GM19238 (cell line): Measurements from ENCODE around the gene CDKL2.
"Not testable (repeated sequence)": the region's sequence is repeated elsewhere in the genome, so short reads cannot be mapped to it uniquely, and the experiment has no call there.

Experiments
- DNase-seq: peaks from one replicate; pipeline ENCODE4 v3.0.0; 2011; ENCODE audit warnings: low spot score; ENCODE audit not compliant: insufficient read length

The CDKL2 gene

DNA sequence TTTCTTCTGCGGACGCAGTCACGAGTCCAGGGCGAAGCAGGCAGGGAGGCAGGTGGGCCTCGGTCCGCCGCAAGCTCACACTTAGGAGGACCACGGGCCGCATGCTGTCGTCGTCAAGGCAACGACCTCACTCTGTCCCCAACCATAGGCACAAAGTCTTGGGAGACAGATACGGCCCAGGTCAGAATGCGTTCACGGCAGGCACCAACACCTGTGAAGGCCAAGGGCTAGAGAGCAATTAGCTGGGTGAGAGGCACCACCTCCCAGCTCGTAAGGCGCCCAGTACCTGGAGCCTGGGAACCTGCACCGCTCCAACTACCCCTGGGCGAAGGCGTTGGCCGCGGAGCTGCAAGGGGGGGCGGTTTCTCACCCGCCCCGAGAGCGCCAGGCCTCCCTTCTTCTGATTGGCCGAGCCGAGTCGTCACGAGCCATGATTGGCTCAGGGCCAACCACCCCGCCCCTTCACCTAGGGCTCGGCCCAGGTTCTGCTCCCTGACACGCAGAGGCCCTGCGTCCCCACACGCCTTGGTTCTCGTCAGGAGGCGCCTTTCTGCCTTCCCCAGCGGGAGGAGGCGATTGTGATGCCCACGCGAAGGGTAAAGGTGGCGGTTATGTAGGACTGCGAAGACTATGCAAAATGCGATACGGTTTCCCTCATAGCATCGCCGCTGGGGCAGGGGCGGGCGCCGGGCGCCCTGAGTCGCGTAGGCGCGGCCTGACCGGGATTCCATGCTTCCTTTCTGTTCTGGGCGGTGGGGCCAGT lies at the start of gene CDKL2:
CDKL2 (minus strand) TSS at position 355 of the 763 bp plus-strand sequence. CDS start 4,540 bp downstream, outside the sequence.
- DNase-seq = peak; percentile 83

DNA sequence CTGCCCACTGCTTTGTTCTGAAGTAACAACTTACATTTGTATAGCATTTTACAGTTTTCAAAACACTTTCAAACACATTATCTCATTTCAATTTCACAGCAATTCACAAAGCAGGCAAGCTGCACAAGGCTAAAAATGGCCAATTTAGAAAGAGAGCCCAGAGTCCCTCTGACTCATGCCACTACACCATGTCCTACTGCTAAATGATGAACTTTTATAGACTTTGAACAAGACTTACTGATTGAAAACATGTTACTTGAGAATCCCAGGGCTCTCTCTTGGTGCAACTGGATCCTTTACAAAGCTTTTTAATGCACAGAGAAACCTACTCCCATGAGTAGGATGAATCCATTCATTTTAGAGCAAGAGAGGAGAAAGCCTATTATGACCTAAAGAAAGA lies 48.6 kb upstream of the CDKL2 start:
- DNase-seq = no peak

- DNase-seq = no peak
Observed at GRCh38 chr4:75678473-75678872, 48.1 kb upstream of the CDKL2 start.

DNA sequence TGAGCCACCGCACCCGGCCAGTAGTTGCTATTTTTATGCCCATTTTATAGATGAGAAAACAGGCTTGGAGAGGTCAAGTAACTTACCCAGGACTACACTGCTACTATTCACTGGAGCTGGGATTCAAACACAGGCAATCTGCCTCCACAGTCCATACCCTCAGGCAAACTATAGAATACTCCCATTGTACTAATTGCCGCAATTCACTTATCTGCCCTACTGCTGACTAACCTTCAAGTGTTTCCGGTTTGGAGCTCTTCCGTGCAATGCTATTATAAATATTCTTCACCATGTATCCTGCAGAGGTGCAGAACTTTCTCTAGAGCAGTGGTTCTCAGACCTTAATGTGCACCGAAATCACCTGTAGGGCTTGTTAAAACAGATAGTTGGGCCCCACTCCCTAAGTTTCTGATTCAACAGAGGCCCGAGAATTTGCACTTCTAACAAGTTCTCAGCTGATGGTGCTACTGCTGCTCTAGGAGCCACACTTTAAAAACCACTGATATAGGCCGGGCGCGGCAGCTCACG lies 44.7 kb upstream of the CDKL2 start:
- DNase-seq = no peak

- no peak for DNase-seq
Observed at GRCh38 chr4:75673959-75674328, 43.6 kb upstream of the CDKL2 start.

- DNase-seq = peak; percentile 84
Observed at GRCh38 chr4:75673027-75673958, 43.0 kb upstream of the CDKL2 start, which contains the start of gene G3BP2. TSS of gene G3BP2 (minus strand) at chr4:75673411. CDS start at chr4:75662025, 11,386 bp downstream.

DNA sequence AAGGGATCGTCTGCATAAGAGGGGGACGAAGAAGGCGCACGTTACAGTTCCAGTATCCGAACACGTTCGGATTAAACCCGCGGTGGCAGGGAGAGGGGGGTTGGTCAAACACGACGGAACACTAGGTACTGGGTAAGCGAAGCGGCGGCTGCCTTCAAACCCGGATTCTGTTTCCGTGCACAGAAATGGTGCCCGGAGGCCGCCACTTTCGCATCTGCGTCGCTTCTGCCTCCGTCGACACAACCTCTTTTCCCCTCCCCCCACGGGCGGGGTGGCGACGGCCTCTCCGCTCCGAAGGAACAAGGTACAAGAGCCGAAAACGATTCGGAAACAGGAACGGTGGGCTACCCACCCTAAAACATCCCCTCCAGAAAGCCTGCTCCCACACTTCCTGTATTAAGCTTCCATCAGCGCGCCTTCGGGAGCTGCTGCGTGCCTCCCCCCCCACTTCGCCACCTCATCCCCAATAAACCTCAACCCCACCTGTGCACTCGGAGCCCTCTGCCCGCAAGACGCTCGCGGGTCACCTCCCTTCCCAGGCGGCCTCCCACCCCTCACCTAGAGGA lies 42.2 kb upstream of the CDKL2 start:
- peak; percentile 31 for DNase-seq

DNA sequence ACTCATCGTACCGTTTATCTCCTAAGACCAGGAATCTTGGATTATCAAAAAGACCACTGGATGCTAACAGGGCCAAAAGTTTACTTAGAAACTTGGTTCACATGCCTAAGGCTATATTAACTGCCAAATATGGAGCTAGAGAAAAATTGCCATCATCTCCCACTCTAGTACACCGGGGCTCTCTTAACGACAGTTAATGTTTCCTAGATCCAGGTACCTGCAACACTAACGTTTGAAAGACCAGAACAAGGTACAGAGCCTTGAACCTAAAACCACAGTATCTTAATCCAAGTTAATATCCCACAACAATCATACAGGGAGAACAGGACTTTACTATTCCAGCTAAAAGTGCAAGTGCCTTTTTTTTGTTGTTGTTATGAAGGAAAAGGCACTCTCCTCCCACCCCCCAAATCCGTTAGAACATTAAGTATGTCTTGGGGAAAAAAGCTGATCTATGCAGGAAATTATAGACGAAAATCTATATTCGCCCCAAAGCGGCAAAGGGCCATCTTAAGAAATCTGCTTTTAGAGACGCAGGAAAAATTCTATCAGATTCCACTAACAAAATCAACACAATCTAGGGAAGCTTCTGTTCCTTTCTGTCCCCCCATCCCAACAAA lies 41.6 kb upstream of the CDKL2 start:
- no peak for DNase-seq

DNA sequence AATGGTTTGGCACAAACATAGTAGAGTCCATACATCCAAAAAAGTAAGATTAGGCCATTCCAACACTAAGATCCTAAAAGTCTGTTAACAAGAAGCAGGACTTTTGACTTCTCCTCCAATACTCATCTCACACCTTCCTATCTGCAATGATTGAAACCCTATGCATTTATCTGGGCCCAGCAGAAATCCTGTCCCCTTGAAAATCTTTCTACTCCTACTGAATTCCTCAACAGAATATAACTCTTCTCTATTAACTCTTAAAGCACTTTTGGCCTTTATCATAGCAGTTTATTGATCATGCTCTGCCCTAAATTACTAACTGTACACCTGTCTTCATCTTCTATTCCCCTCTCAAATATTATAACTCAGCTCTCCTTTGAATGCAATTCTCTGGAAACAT lies 38.3 kb upstream of the CDKL2 start:
- DNase-seq = no peak

- DNase-seq = not testable (repeated sequence)
Observed at GRCh38 chr4:75667636-75668035, 37.3 kb upstream of the CDKL2 start.

DNA sequence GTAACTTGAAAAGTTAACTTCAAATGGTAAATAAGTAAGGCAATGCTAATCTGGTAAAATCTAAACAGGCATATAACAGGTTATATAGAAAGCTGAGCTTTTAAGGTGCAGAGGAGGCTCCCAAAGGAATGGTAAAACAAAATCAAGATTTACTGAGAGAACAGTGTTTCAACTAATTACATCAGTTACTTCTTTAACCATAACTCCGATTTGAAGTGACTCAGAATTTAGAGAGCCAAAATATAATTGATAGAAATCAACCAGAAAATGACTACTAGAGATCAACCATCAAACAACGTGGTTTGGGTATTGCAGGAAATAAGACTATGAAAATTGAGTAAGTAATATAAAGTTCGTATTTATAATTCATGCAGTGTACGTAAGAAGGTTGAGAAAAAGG lies 36.0 kb upstream of the CDKL2 start:
- DNase-seq = no peak

DNA sequence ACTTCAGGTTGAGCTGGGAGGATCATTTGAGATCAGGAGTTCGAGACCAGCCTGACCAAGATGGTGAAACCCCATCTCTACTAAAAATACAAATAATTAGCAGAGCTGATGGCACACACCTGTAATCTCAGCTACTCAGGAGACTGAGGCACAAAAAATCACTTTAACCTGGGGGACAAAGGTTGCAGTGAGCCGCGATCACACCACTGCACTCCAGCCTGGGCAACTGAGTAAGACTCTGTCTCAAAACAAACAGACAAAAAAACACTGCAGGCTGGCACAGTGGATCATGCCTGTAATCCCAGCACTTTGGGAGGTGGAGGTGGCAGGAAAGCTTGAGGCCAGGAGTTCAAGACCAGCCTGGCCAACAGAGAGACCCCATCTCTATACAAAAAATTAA lies 34.3 kb upstream of the CDKL2 start:
- DNase-seq = not testable (repeated sequence)

GRCh38 chr4:75662626-75663025 lies 32.3 kb upstream of the CDKL2 start:
- DNase-seq = no peak

DNA sequence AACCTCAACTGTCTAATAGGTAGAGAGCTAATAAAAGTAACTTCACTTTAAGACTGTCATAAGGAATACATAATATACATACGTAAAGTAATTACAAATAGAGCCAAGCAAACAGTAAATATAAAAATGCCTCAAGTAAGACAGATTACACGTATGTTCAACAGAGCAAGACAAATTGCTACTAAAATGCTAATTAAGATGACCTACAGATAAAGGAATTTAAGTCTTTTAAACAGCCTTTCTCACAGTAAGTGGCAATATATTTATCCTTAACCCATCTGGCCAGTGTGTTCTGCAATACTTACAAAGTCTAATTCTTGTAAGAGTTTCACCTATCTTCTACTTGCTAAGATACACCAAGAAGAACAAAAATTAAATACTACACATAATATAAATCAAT lies 30.2 kb upstream of the CDKL2 start:
- DNase-seq = no peak

DNA sequence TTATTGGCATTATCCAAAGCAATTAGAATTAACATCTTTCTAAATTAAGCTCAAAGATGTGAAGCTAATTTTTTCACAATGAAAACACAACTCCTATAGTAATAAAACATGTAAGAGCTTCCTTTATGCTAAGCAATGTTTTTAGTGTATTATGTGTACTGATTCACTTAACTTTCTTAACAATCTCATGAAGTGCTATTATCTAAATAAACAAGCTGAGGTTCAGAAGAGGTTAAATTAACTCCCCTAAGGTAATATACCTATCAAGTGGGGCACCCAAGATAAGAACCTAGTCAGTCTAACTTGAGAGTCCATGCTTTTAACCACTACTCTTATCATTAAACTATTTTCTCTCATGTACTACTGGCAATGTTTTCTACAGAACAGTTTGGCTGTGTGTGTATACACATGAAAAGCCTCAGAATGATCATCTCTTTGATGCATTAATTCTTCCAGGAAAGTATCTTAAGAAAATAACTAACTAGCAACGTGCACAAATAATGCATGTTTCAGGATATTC lies 29.2 kb upstream of the CDKL2 start:
- no peak for DNase-seq

DNA sequence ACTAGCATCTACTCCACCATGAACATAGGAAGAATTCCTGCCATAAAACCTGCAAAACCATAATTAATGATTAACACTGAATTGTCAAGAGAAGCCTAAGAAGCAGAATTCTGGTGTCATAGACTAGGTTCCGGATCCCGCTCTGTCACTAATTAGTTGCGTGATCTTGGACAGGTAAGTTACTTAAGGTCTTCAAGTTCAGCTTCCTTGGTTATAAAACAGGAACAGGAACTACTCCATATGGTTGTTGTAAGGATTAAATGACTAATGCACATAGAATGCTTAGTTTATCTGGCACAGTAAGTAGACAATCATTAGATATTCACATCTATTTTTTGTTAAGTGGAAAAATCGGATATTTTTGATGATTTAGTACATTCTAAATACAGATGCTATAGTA lies 28.5 kb upstream of the CDKL2 start:
- DNase-seq = no peak

- no peak for DNase-seq
Observed at GRCh38 chr4:75655562-75655961, 25.2 kb upstream of the CDKL2 start.

- no peak for DNase-seq
Observed at GRCh38 chr4:75654905-75655304, 24.6 kb upstream of the CDKL2 start.

DNA sequence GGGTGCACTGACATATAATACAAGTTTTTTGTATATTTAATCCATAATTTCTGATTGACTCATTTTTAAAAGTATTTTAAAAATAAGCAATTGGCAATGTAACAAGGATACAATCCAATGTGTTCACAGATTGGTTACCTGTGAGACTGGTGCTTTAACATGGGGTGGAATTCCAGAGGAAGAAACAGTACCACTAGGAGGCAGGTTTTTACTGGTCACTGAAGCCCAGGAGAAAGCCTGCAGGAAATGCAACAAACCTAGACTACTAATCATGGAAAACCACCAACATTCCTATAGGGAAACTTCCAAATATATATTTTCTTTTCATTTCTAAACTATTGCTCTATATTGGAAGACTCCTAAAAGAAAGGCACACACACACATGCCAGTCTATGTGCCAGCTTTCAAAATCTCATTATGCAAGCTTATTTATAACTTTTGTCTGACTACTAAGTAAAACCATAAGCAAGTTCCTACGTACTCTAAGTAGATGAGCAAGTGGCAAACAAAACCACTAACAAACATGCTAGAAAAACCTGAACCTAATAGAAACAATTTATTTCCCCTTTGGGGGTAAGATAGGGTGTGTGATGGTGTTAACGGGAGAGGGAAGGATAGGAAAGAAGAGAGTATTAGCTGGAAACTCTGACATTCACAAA lies 23.6 kb upstream of the CDKL2 start:
- DNase-seq = no peak

DNA sequence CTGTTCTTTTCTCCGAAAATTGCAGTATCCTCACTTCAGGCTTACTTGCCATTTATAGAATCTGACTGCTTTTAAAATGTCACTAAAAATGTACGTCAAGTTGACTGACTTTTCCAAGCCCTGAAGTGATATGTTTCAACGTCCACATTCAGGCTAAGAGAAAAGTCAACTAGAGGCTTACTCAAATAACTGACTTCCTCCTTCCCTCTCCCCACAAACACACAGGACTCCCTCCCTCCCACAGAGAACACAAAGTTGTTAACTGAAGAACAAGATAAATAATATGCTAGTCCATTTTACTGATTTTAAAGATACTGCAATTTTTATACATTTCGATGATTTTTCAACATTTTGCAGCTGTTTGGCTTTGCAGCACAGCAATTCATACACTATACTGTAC lies 13.8 kb upstream of the CDKL2 start:
- no peak for DNase-seq

- no peak for DNase-seq
Observed at GRCh38 chr4:75643651-75644050, 13.3 kb upstream of the CDKL2 start.
